NCI-H82 (cell line): Measurements from ENCODE around the gene CTTNBP2.

Experiments used
- DNase-seq: peaks from one replicate; lab custom pipeline; 2025; lab: John Stamatoyannopoulos, UW

CTTNBP2 gene

DNA sequence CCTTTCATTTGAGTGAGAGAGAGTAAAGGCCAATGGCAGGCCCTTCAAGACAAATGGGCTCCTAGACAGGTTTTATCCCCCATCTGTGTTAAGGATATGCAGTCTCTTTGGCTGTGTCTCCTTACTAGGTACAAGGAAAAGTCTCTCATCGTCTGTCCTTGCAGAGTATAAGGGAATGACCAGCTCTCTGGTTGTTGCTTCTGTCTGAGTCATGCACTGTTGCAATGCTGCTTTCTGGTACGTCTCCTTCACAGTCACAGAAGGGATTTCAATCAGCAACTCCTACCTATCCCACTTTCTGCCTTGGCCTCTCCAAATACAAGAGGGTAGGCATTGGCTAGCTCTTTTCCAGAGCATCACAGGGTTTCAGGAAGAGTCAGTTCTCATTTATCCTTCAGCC, 48.1 kb downstream of the CTTNBP2 start:
- no peak for DNase-seq

- no peak for DNase-seq
Measured at GRCh38 chr7:117824592-117824991, 48.6 kb downstream of the CTTNBP2 start.

GRCh38 chr7:117819558-117819957, 53.7 kb downstream of the CTTNBP2 start:
- no peak for DNase-seq

- DNase-seq = no peak
Measured at GRCh38 chr7:117818232-117818631, 55.0 kb downstream of the CTTNBP2 start.

- DNase-seq = no peak
Measured at GRCh38 chr7:117816727-117817126, 56.5 kb downstream of the CTTNBP2 start.

DNA sequence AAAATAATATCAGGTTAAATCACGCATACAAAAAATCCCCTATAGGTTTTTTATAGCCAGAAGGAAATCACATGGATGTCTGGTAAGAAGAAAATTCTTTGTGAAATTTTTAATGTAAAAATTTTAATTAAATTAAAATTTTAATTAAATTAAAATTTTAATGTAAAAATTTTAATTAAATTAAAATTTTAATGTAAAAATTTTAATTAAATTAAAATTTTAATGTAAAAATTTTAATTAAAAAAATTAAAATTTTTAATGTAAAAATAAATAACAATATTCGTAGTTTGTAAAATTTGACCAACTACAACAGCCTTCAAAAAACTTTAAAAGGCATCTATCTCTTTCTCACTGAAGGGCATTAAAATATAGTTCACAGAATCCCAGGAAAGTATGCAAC, 61.5 kb downstream of the CTTNBP2 start:
- no peak for DNase-seq

DNA sequence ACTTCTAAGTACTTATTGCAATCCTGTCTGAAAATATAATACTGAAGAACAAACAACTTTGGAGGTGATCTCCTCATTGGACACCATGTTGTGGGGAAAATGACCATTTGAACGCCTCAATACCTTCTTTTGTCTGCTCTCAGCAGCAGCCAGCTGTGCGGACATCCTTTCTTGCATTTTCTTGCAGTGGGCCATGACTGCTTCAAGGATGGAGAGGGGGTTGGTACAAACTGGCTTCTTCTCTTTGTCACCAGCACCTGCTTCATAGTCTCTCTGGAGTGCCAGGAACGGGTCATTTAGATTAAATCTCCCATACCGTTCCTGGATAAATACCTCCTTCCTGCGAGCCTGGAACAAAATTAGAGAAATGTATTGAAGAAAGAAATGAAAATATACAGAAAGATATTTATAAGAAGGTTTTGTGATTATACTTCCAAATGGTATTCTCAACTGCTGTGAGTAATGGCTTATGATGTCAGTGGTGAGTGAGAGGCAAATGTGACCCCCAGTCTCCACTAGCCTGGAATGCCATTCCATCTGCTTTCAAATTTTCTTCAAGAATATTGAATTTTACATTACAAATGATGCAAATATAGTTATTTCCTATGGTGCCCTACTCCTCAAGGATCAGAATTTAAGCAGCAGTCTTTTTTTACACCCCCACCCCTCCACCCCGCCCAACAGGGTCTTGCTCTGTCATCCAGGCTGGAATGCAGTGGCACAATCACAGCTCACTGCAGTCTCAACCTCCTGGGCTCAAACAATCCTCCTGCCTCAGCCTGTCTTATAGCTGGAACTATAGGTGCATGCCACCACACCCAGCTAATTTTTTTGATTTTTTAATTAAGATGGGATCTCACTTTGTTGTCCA, 62.4 kb downstream of the CTTNBP2 start:
- no peak for DNase-seq

GRCh38 chr7:117809958-117810357, 63.3 kb downstream of the CTTNBP2 start:
- DNase-seq = no peak

- no peak for DNase-seq
Measured at GRCh38 chr7:117808910-117809705, 64.1 kb downstream of the CTTNBP2 start.

DNA sequence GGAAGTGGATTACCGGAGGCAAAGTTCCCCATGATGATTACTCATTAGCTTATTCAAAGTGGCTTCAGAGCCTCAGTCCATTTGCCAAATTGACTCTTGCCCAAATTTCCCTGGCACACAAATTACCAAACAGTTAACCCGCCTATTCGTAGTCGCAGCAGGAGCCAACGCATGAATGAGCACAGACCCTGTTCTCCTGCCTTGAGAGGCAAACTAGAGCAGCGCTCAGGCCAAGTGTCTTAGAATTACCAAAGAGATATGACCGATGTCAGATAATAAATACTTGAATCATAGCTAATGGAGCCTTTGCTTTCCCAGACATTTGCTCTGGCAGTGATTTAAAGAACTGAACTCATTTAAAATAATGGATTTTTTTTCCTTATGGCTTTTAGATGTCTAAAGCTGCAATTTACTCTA, 64.9 kb downstream of the CTTNBP2 start:
- DNase-seq = no peak

DNA sequence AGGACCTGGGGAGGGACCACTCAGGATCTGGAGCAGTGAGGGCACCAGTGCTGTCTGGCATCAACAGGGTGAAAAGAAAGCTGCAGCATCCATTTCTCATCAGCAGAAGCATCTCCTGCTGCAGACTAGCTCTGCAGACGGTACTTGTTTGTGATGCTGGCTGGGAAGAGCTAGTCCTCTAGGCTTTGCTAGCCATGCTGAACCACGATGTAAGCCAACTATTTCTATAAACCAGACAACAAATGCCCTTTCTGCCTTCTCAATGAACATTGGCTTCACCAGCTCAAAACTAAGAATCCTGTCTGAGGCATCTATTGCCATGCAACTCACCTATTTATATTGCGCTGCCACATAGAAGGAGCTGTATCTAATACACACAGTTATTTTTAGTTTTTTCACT, 65.6 kb downstream of the CTTNBP2 start:
- no peak for DNase-seq

DNA sequence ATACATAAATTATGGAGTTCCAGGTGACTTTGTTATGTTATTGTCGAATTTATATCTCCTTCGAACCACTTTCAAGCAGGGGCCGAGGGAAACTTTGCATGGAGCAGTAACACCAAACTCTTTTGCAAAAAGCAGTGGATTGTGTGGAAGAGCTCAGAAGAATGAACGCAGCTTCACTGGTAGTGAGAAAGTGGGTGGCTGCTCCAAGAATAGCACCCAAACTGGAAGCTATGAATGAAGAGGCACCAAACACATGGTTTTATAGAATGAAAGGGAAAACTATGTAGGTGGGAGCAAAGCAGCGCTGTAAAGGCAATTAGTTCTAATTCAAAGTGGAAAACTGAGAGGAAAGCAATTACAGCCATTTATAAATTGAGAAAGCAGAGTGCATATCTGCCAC, 67.2 kb downstream of the CTTNBP2 start:
- DNase-seq = no peak

GRCh38 chr7:117805241-117805640, 68.0 kb downstream of the CTTNBP2 start:
- DNase-seq = no peak

DNA sequence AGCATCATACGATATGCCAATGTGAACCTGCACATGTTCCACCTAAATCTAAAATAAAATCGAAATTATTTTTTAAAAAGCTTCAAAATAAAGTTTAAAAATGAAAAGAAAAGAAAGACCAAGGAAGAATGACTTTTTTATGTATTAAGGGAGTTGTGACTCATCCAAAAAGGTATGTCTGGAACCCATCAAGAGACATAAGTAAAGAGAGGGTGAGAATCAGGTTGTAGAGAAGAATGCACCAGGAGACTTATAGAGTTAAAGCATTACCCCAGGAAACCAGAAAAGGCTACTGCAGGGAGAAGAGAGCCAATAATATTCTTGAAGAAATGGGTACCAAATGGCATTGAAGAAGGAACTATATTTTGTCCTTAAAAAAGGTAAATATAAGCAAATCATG, 69.8 kb downstream of the CTTNBP2 start:
- no peak for DNase-seq

GRCh38 chr7:117802660-117803059, 70.6 kb downstream of the CTTNBP2 start:
- DNase-seq = no peak

GRCh38 chr7:117800841-117801240, 72.4 kb downstream of the CTTNBP2 start:
- no peak for DNase-seq

DNA sequence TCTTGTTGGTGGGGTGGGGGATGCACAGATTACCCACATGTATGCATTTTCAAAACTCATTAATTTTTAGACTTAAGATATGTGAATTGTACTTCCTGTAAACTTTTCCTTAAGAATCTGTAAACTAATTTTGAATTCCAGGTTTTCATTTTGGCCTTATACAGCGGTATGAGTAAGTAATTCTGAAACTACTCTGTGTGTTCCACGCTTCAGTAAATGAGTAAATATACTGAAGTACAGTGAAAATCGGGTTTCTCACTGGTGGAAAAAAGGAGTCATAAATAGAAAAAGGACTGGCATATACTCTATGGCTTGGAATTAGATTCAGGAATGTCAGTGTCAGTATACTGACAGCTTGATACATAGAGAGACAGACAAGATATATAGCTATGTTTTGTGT, 72.8 kb downstream of the CTTNBP2 start:
- no peak for DNase-seq

GRCh38 chr7:117796889-117797288, 76.4 kb downstream of the CTTNBP2 start:
- no peak for DNase-seq

GRCh38 chr7:117793976-117794375, 79.3 kb downstream of the CTTNBP2 start:
- DNase-seq = no peak

DNA sequence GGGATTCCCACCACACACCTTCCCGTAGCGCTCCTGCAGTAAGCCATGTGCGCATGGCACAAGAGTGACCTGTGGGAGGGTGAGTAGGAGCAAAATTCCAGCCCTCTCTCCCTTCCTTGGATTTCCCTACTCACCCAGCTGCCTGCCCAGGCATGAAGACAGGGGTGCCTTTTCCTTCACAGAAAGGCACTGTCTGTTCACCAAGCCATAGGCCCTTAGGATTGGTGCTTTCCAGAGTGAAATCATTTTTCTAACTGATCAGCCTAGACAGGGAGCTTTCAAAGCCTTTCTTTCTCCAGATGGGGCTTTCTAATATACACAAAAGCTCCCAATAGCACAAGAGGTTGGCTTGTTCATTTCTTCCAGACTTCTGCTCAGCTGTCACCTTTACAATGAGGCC, 79.7 kb downstream of the CTTNBP2 start:
- DNase-seq = no peak

DNA sequence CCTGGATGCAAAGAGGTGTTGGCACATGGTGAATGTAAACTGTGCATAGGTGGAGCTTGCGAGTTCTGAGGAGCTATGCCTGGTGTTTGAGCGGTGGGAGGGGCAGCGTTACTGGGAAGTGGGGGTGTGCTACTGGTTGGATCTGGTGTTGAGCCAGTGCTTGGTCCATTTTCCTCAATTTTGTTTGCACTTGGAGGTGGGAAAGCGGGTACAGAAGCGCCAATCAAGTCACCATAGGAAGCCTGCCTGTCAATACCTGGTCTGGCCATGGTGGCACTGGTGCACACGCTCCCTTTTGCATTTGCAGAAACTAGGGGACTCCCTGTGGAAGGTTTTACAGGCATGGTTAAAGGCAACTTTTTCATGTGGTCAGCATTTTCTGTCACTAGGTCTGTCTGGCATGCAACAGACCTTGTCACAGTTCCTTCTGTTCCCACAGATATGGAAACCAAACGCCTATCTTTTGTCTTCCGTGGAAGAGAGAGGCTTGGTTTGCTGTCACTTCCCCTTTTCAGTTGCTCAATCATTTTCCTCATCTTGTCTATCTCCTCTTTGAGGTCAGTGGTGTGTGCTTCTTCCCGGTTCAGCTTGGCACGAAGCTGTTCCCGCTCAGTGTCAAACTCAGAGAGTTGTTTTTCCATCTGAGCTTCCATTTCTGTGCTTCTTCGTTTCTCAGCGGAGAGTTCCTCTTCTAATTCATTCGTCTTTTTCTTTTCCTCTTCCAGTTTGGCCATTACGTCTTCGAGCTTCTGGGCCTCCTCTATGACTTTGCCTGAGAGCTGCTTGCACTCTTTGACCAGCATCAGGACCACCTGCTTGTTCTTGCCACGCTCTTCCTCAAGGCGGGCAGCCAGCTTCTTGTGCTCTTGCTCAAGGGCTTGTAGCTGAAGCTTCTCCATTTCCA, 81.1 kb downstream of the CTTNBP2 start:
- DNase-seq = no peak

GRCh38 chr7:117790731-117791130, 82.5 kb downstream of the CTTNBP2 start:
- DNase-seq = no peak
